ENCODE data around the gene ITPKB.

ITPKB gene

DNA sequence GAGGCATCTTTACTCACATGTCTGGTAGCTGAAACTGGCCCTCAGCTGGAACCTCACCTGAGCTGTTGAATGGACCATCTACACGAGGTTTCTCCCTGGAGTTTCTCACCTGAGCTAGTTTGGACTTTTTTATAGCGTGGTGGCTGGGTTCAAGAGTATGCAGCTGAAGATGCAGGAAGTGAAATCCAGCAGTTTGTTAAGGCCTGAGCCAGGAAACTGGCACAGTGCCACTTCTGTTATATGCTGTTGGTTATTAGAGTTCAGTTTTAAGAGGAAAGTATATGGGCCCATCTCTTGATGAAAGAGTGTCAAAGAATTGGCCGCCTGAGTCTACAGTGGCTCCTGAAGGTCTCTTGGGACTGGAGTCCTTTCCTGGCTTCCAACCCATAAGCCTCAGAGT lies 154.9 kb downstream of the ITPKB start:
- DNase-seq (ENCODE audit: low read depth) = no peak
- in situ Hi-C loops (cut with HindIII; ENCODE audit: low sequenced_read_pairs) = no loop called here
- no peak overlapping the region for H3K4me3 ChIP-seq (ENCODE audit: low read depth, low read length)
- TF ChIP-seq, protein P1, sequence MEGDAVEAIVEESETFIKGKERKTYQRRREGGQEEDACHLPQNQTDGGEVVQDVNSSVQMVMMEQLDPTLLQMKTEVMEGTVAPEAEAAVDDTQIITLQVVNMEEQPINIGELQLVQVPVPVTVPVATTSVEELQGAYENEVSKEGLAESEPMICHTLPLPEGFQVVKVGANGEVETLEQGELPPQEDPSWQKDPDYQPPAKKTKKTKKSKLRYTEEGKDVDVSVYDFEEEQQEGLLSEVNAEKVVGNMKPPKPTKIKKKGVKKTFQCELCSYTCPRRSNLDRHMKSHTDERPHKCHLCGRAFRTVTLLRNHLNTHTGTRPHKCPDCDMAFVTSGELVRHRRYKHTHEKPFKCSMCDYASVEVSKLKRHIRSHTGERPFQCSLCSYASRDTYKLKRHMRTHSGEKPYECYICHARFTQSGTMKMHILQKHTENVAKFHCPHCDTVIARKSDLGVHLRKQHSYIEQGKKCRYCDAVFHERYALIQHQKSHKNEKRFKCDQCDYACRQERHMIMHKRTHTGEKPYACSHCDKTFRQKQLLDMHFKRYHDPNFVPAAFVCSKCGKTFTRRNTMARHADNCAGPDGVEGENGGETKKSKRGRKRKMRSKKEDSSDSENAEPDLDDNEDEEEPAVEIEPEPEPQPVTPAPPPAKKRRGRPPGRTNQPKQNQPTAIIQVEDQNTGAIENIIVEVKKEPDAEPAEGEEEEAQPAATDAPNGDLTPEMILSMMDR (IDR thresholded peaks at IDR 0.05; ENCODE audit: low read depth, low read length, missing control alignments) = no peak

GRCh38 chr1:226582966-226583365 lies 156.1 kb downstream of the ITPKB start:
- TF ChIP-seq, protein P1 (IDR thresholded peaks at IDR 0.05; ENCODE audit: low read depth, low read length, missing control alignments) = no peak
- DNase-seq (ENCODE audit: low read depth) = no peak
- in situ Hi-C loops (cut with HindIII; ENCODE audit: low sequenced_read_pairs) = no loop called here
- H3K4me3 ChIP-seq (ENCODE audit: low read depth, low read length) = no peak overlapping the region
